GM12892 (cell line): ENCODE measurements around the gene RAP1GAP2.

ENCODE experiments used
- POLR2A ChIP-seq: IDR thresholded peaks from 2 replicates; pipeline ENCODE4 v1.6.1; 2011; ENCODE audit warnings: low read depth, low read length, control low read depth
- POLR2AphosphoS5 ChIP-seq: IDR thresholded peaks from 2 replicates; pipeline ENCODE4 v1.6.1; 2011; ENCODE audit warnings: low read depth, low read length, control low read depth

- TF ChIP-seq POLR2AphosphoS5 (no peak), POLR2A (no peak)
Measured at GRCh38 chr17:2825253-2825970, 29.2 kb downstream of the RAP1GAP2 start.
